Right lobe of liver (tissue), 4 donors: ENCODE results near the gene ZNF697.

Source experiments
- CTCF ChIP-seq, 4 donors: fragments of 200-600 bp in 3 of 4; fragments of 450-650 bp in 1 of 4; IDR thresholded peaks; one replicate each; pipeline versions ENCODE4 v1.5.1 to v1.8.0; 2016 to 2022; ENCODE audit warnings: antibody characterized with exemption in 4 of 4, mild to moderate bottlenecking in 2 of 4
- POLR2A ChIP-seq: fragments of 450-650 bp; IDR thresholded peaks from one replicate; pipeline ENCODE4 v1.6.1; 2017; ENCODE audit warnings: antibody characterized with exemption, mild to moderate bottlenecking
- donor health status: DM: no; HTN: no; CAD: no.
- donor health status: DM: no; HTN: no; CAD: no.
- donor health status: DM: no; HTN: yes; CAD: no.

GRCh38 chr1:119606394-119606793, 41.7 kb downstream of the ZNF697 start:
- TF ChIP-seq CTCF (IDR thresholded peaks at IDR 0.05), result no peak
- TF ChIP-seq POLR2A, result no peak
